Measurements from ENCODE around the gene PCSK9. TPM values are rescaled to one million over a fixed set of nuclear protein-coding genes. Genes with fewer than 3 reads are reported as not detected.

PCSK9 gene
- not detected for total RNA-seq
- polyA plus RNA-seq, result not detected
- 0 to 0.09 (median 0) reads per million in 6 experiments for total RNA-seq

GRCh38 chr1:55039342-55040082 is at the start of gene PCSK9:
PCSK9 (plus strand) TSS chr1:55039548; CDS start chr1:55039838, 290 bp downstream.
- H3K27me3 Mint-ChIP-seq, result peaks cover 23 to 81% (median 53%) of the 10 kb centered on the region in 5 donors
- peaks cover 0 to 1% (median 0%) of the 10 kb centered on the region in 3 donors for H3K36me3 Mint-ChIP-seq
- POLR2A ChIA-PET, result no interaction called here
- H3K9me3 Mint-ChIP-seq, result no peaks in the 10 kb centered on the region
- DNase-seq (no peak), ATAC-seq (no peak)
- H3K4me3 Mint-ChIP-seq, result no peak within 1 kb of the TSS
- H3K27ac Mint-ChIP-seq, result no peak within 1 kb of the TSS
- H3K4me1 Mint-ChIP-seq, result peaks cover 0 to 6% (median 0%) of the 10 kb centered on the region in 4 donors

- ATAC-seq (no peak), DNase-seq (no peak)
- POLR2A ChIA-PET, result no interaction called here
- Mint-ChIP-seq H3K9me3 (no peaks in the 10 kb centered on the region), H3K4me3 (no peak overlapping the region), H3K27me3 (peaks cover 0 to 26% (median 9%) of the 10 kb centered on the region in 5 donors), H3K4me1 (peaks cover 0 to 4% (median 3%) of the 10 kb centered on the region in 4 donors), H3K27ac (no peak overlapping the region), H3K36me3 (no peaks in the 10 kb centered on the region)
These were observed 49.2 kb upstream of the PCSK9 start for GRCh38 chr1:54989968-54990810.

GRCh38 chr1:54990916-54991315 is 48.4 kb upstream of the PCSK9 start:
- Mint-ChIP-seq H3K4me1 (peaks cover 3 to 11% (median 9%) of the 10 kb centered on the region in 4 donors), H3K9me3 (peaks cover 0 to 3% (median 0%) of the 10 kb centered on the region in 9 donors), H3K27me3 (peaks cover 3 to 27% (median 14%) of the 10 kb centered on the region in 5 donors), H3K4me3 (no peak overlapping the region), H3K27ac (no peak overlapping the region), H3K36me3 (no peaks in the 10 kb centered on the region)
- ATAC-seq, result no peak
- DNase-seq, result no peak
- POLR2A ChIA-PET, result no interaction called here

- Mint-ChIP-seq H3K4me3 (no peak overlapping the region), H3K9me3 (peaks cover 0 to 3% (median 0%) of the 10 kb centered on the region in 9 donors), H3K27ac (no peak overlapping the region), H3K4me1 (peaks cover 7 to 21% (median 17%) of the 10 kb centered on the region in 4 donors), H3K36me3 (no peaks in the 10 kb centered on the region), H3K27me3 (peaks cover 10 to 30% (median 20%) of the 10 kb centered on the region in 5 donors)
- POLR2A ChIA-PET, result no interaction called here
- no peak for DNase-seq
- ATAC-seq, result no peak
These were observed 47.4 kb upstream of the PCSK9 start for GRCh38 chr1:54991939-54992338.

- H3K4me1 Mint-ChIP-seq, result peaks cover 7 to 28% (median 21%) of the 10 kb centered on the region in 4 donors
- no peak for DNase-seq
- no peak for ATAC-seq
- H3K9me3 Mint-ChIP-seq, result peaks cover 0 to 3% (median 0%) of the 10 kb centered on the region in 9 donors
- H3K27me3 Mint-ChIP-seq, result peaks cover 17 to 41% (median 30%) of the 10 kb centered on the region in 5 donors
- POLR2A ChIA-PET, result no interaction called here
- H3K27ac Mint-ChIP-seq, result no peak overlapping the region
- no peaks in the 10 kb centered on the region for H3K36me3 Mint-ChIP-seq
- H3K4me3 Mint-ChIP-seq, result no peak overlapping the region
These were observed 46.2 kb upstream of the PCSK9 start for GRCh38 chr1:54993140-54993539.

- no peak for ATAC-seq
- H3K36me3 Mint-ChIP-seq, result no peaks in the 10 kb centered on the region
- H3K27me3 Mint-ChIP-seq, result peaks cover 21 to 44% (median 33%) of the 10 kb centered on the region in 5 donors
These were observed 44.9 kb upstream of the PCSK9 start for GRCh38 chr1:54994355-54994990.

GRCh38 chr1:54995013-54995760 is 44.2 kb upstream of the PCSK9 start:
- no peaks in the 10 kb centered on the region for H3K36me3 Mint-ChIP-seq
- ATAC-seq, result no peak
- peaks cover 0 to 3% (median 0%) of the 10 kb centered on the region in 9 donors for H3K9me3 Mint-ChIP-seq
- DNase-seq, result no peak
- peak overlapping the region in 4 of 10 donors; percentile 4 to 61 (median 32) for H3K27ac Mint-ChIP-seq
- POLR2A ChIA-PET, result no interaction called here
- peaks cover 23 to 50% (median 36%) of the 10 kb centered on the region in 5 donors for H3K27me3 Mint-ChIP-seq
- peak overlapping the region in 6 of 10 donors; percentile 25 to 71 (median 32) for H3K4me3 Mint-ChIP-seq
- H3K4me1 Mint-ChIP-seq, result peaks cover 7 to 28% (median 21%) of the 10 kb centered on the region in 4 donors

More at GRCh38 chr1:54994355-54994990, 44.9 kb upstream of the PCSK9 start:
- POLR2A ChIA-PET, result no interaction called here
- Mint-ChIP-seq H3K9me3 (peaks cover 0 to 3% (median 0%) of the 10 kb centered on the region in 9 donors), H3K4me1 (peaks cover 7 to 28% (median 21%) of the 10 kb centered on the region in 4 donors), H3K27ac (peak overlapping the region in 1 of 10 donors; percentile 44), H3K4me3 (no peak overlapping the region)
- DNase-seq, result no peak

- H3K36me3 Mint-ChIP-seq, result no peaks in the 10 kb centered on the region
- peak; percentile 37 to 69 for ATAC-seq
- peaks cover 0 to 3% (median 0%) of the 10 kb centered on the region in 9 donors for H3K9me3 Mint-ChIP-seq
- H3K27me3 Mint-ChIP-seq, result peaks cover 23 to 50% (median 36%) of the 10 kb centered on the region in 5 donors
- POLR2A ChIA-PET, result interaction anchor here (1.3 kb wide), 1 partner anchor 51 kb away, joined by 3 read pairs; no protein-coding TSS in a partner anchor
- DNase-seq, result peak in 6 of 10 donors; percentile 6 to 44 (median 22)
- H3K4me1 Mint-ChIP-seq, result peaks cover 7 to 28% (median 21%) of the 10 kb centered on the region in 4 donors
- H3K27ac Mint-ChIP-seq, result peak overlapping the region in 5 of 10 donors; percentile 5 to 90 (median 61)
- H3K4me3 Mint-ChIP-seq, result peak overlapping the region in 8 of 10 donors; percentile 12 to 71 (median 51)
These were observed 43.5 kb upstream of the PCSK9 start for GRCh38 chr1:54995835-54996234.

GRCh38 chr1:54996359-54996868 is 42.9 kb upstream of the PCSK9 start:
- no peaks in the 10 kb centered on the region for H3K36me3 Mint-ChIP-seq
- H3K4me3 Mint-ChIP-seq, result peak overlapping the region; percentile 34 to 71 (median 59)
- ATAC-seq, result peak; percentile 85 to 90
- peak overlapping the region in 5 of 10 donors; percentile 11 to 90 (median 70) for H3K27ac Mint-ChIP-seq
- POLR2A ChIA-PET, result interaction anchor here (1.3 kb wide), 1 partner anchor 51 kb away, joined by 3 read pairs; no protein-coding TSS in a partner anchor
- peaks cover 7 to 28% (median 21%) of the 10 kb centered on the region in 4 donors for H3K4me1 Mint-ChIP-seq
- DNase-seq, result peak; percentile 29 to 80 (median 66)
- peaks cover 0 to 3% (median 0%) of the 10 kb centered on the region in 9 donors for H3K9me3 Mint-ChIP-seq
- H3K27me3 Mint-ChIP-seq, result peaks cover 23 to 50% (median 36%) of the 10 kb centered on the region in 5 donors

- DNase-seq, result no peak
- Mint-ChIP-seq H3K27me3 (peaks cover 23 to 50% (median 36%) of the 10 kb centered on the region in 5 donors), H3K9me3 (peaks cover 0 to 3% (median 0%) of the 10 kb centered on the region in 9 donors), H3K4me3 (peak overlapping the region; percentile 34 to 71 (median 60)), H3K4me1 (peaks cover 7 to 28% (median 21%) of the 10 kb centered on the region in 4 donors), H3K27ac (no peak overlapping the region), H3K36me3 (no peaks in the 10 kb centered on the region)
- POLR2A ChIA-PET, result interaction anchor here (1.3 kb wide), 1 partner anchor 52 kb away, joined by 3 read pairs; no protein-coding TSS in a partner anchor
- ATAC-seq, result peak; percentile 2 to 52
These were observed 42.3 kb upstream of the PCSK9 start for GRCh38 chr1:54996869-54997710.

GRCh38 chr1:54997711-54997986 is 41.7 kb upstream of the PCSK9 start:
- Mint-ChIP-seq H3K27ac (no peak overlapping the region), H3K9me3 (peaks cover 0 to 3% (median 0%) of the 10 kb centered on the region in 9 donors), H3K4me3 (peak overlapping the region in 8 of 10 donors; percentile 32 to 69 (median 52)), H3K27me3 (peaks cover 23 to 50% (median 36%) of the 10 kb centered on the region in 5 donors), H3K36me3 (no peaks in the 10 kb centered on the region), H3K4me1 (peaks cover 7 to 28% (median 21%) of the 10 kb centered on the region in 4 donors)
- POLR2A ChIA-PET, result no interaction called here
- DNase-seq, result no peak
- no peak for ATAC-seq

Measured in naive thymus-derived CD8-positive, alpha-beta T cell (primary cell).